GM19395 (cell line): Measurements from ENCODE around the gene CLTCL1.
"Not testable (repeated sequence)": the region's sequence is repeated elsewhere in the genome, so short reads cannot be mapped to it uniquely, and the experiment has no call there.

Source experiments
- ATAC-seq: cut with Tn5 transposase; IDR thresholded peaks from one replicate; pipeline ENCODE4 v1.9.1; 2021; ENCODE audit warnings: mild to moderate bottlenecking, moderate library complexity; ENCODE audit not compliant: unreplicated experiment

Gene CLTCL1

GRCh38 chr22:19222242-19223005 lies 69.1 kb downstream of the CLTCL1 start:
- ATAC-seq, result no peak

- ATAC-seq, result no peak
These were observed 70.7 kb downstream of the CLTCL1 start for GRCh38 chr22:19220867-19221266.

- ATAC-seq, result no peak
These were observed 72.8 kb downstream of the CLTCL1 start for GRCh38 chr22:19218541-19219233.

GRCh38 chr22:19216579-19216978 lies 74.9 kb downstream of the CLTCL1 start:
- no peak for ATAC-seq

- no peak for ATAC-seq
These were observed 76.2 kb downstream of the CLTCL1 start for GRCh38 chr22:19215360-19215759.

- no peak for ATAC-seq
These were observed 77.4 kb downstream of the CLTCL1 start for GRCh38 chr22:19214078-19214473.

GRCh38 chr22:19213442-19214077 lies 78.0 kb downstream of the CLTCL1 start:
- no peak for ATAC-seq

- no peak for ATAC-seq
These were observed 78.5 kb downstream of the CLTCL1 start for GRCh38 chr22:19213001-19213400.

- no peak for ATAC-seq
These were observed 79.1 kb downstream of the CLTCL1 start for GRCh38 chr22:19212302-19212870.

GRCh38 chr22:19210188-19210587 lies 81.3 kb downstream of the CLTCL1 start:
- no peak for ATAC-seq

GRCh38 chr22:19208287-19208847 lies 83.2 kb downstream of the CLTCL1 start:
- no peak for ATAC-seq

- ATAC-seq, result no peak
These were observed 83.6 kb downstream of the CLTCL1 start for GRCh38 chr22:19207884-19208283.

GRCh38 chr22:19207401-19207808 lies 84.1 kb downstream of the CLTCL1 start:
- ATAC-seq, result no peak

GRCh38 chr22:19206287-19206686 lies 85.2 kb downstream of the CLTCL1 start:
- ATAC-seq, result no peak

GRCh38 chr22:19204640-19205039 lies 86.9 kb downstream of the CLTCL1 start:
- no peak for ATAC-seq

- no peak for ATAC-seq
These were observed 87.7 kb downstream of the CLTCL1 start for GRCh38 chr22:19203834-19204233.

GRCh38 chr22:19202799-19203186 lies 88.7 kb downstream of the CLTCL1 start:
- ATAC-seq, result not testable (repeated sequence)

GRCh38 chr22:19201869-19202798 lies 89.4 kb downstream of the CLTCL1 start:
- ATAC-seq, result no peak

GRCh38 chr22:19201130-19201868 lies 90.2 kb downstream of the CLTCL1 start:
- no peak for ATAC-seq
